ENCODE results near the gene DDX31.

- no peak for TF ChIP-seq POLR2A (IDR thresholded peaks at IDR 0.05)
- no peak for TF ChIP-seq CTCF (IDR thresholded peaks at IDR 0.05)
Observed at GRCh38 chr9:132703336-132703735, 33.6 kb upstream of the DDX31 start.
